ENCODE results near the gene TTC17. TPM values are rescaled to one million over a fixed set of nuclear protein-coding genes. Genes with fewer than 3 reads are reported as not detected.

Gene TTC17
- total and polyA plus RNA-seq, 2 of the 8 experiments (the other 6 are each of a cell fraction or from before 2014, with no cell fraction given) = 65.1 to 80.1 TPM

DNA sequence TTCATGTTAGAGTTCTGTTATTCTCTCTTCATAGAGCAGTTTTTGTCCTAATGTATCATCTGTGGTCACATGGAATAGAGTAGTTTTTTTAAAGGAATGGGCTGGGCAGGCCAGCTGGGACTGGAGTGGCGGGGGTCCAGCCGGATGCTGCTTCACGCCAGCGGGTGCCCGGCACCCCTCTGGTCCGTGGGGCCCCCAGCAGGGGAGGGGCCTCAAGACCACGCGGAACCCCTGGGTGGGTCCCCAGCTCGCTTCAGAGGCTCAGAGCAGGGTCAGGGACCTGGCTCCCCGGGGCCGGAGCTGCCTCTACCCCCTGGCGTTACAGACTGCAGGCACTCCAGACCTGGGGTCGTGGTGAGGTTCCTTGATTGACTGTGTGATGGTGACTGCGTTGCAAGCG lies 162.8 kb downstream of the TTC17 start:
- no peak overlapping the region for H2BK5ac ChIP-seq (ENCODE audit: low read depth, low read length)
- no peak overlapping the region for H2BK20ac ChIP-seq (ENCODE audit: low read length)
- no peak overlapping the region for H4K91ac ChIP-seq (replicated peaks; ENCODE audit: insufficient read length, low read length)
- no peaks in the 10 kb centered on the region for H3K23me2 ChIP-seq (ENCODE audit: low read depth, low read length)
- H3K14ac ChIP-seq (ENCODE audit: insufficient read length) = no peak overlapping the region
- no peak overlapping the region for H2BK12ac ChIP-seq (ENCODE audit: low read depth, low read length)
- H3K4me1 ChIP-seq (replicated peaks in 1 of 4; ENCODE audit: control insufficient read depth in 3 of 4, insufficient read depth in 4 of 4, low read length in 3 of 4) = no peaks in the 10 kb centered on the region; a peak in 1 of 7 replicates
- no peak overlapping the region for H2BK15ac ChIP-seq (ENCODE audit: low read length)
- no peak overlapping the region for H3K4me3 ChIP-seq (ENCODE audit: extremely low read depth in 1 of 4, insufficient read depth in 2 of 4, low read depth in 3 of 4, low read length in 4 of 4)
- no peak overlapping the region for H2AK5ac ChIP-seq (ENCODE audit: low read depth, low read length)
- no peaks in the 10 kb centered on the region for H3K79me1 ChIP-seq (ENCODE audit: low read depth, low read length)
- no peak overlapping the region for H2BK120ac ChIP-seq (replicated peaks; ENCODE audit: low read depth, low read length)
- H3K56ac ChIP-seq (replicated peaks; ENCODE audit: insufficient read length, low read depth, low read length) = no peak overlapping the region
- no peak overlapping the region for H4K8ac ChIP-seq (ENCODE audit: extremely low read depth, insufficient read depth, low read length)
- H3K4me2 ChIP-seq (ENCODE audit: insufficient read depth in 1 of 2, low read depth in 2 of 2, low read length in 2 of 2) = no peak overlapping the region
- ChIA-PET POLR2A (ENCODE audit: partially characterized antibody) (no interaction called here), CTCF (ENCODE audit: partially characterized antibody) (interaction anchor here (0.5 to 41.8 kb wide), 5 partner anchors 8 to 48 kb away, joined by 3 to 1064 read pairs (median 12); no protein-coding TSS in a partner anchor)
- no peak overlapping the region for H3K18ac ChIP-seq (ENCODE audit: extremely low read depth, low read length)
- no peak for TF ChIP-seq CHD1 (IDR thresholded peaks at IDR 0.05; ENCODE audit: low read depth, low read length)
- no peak for TF ChIP-seq EGR1 (IDR thresholded peaks at IDR 0.05; ENCODE audit: borderline replicate concordance, low read depth, low read length)
- TF ChIP-seq TCF12 (IDR thresholded peaks at IDR 0.05; ENCODE audit: low read depth, low read length) = no peak
- no peak for TF ChIP-seq EP300 (IDR thresholded peaks at IDR 0.05; ENCODE audit: borderline replicate concordance in 1 of 2, low read depth in 2 of 2, low read length in 2 of 2)
- no peak for TF ChIP-seq PHF8 (conservative IDR thresholded peaks at IDR 0.05; ENCODE audit: low read depth, low read length)
- TF ChIP-seq BRCA1 (IDR thresholded peaks at IDR 0.05; ENCODE audit: low read depth, low read length) = no peak
- no peak for TF ChIP-seq NANOG (IDR thresholded peaks at IDR 0.05; ENCODE audit: insufficient read depth, low read depth, low read length, poor library complexity, severe bottlenecking)
- TF ChIP-seq TAF1 (IDR thresholded peaks at IDR 0.05; ENCODE audit: low read depth, low read length) = no peak
- TF ChIP-seq KDM1A (IDR thresholded peaks at IDR 0.05; ENCODE audit: borderline replicate concordance, low read length) = no peak
- TF ChIP-seq KDM5A (IDR thresholded peaks at IDR 0.05; ENCODE audit: low read length) = no peak
- no peak for TF ChIP-seq GTF2F1 (IDR thresholded peaks at IDR 0.05; ENCODE audit: borderline replicate concordance, low read depth, low read length)
- no peak for TF ChIP-seq CBX5 (IDR thresholded peaks at IDR 0.05; ENCODE audit: low read depth, low read length)
- TF ChIP-seq, protein P1, sequence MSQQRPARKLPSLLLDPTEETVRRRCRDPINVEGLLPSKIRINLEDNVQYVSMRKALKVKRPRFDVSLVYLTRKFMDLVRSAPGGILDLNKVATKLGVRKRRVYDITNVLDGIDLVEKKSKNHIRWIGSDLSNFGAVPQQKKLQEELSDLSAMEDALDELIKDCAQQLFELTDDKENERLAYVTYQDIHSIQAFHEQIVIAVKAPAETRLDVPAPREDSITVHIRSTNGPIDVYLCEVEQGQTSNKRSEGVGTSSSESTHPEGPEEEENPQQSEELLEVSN (IDR thresholded peaks at IDR 0.05) = no peak
- TF ChIP-seq NRF1 (IDR thresholded peaks at IDR 0.05; ENCODE audit: low read depth, low read length) = no peak
- no peaks in the 10 kb centered on the region for H4K20me1 ChIP-seq (replicated peaks in 1 of 2; ENCODE audit: control insufficient read depth in 1 of 2, insufficient read depth in 2 of 2, low read length in 2 of 2)
- 92% methylated on average over 15 of the region's 15 CpGs; no CpG with 5 or more reads in 1 of the 2 experiments for WGBS, 2 experiments (ENCODE audit: extremely low coverage in 1 of 2, insufficient coverage in 1 of 2, insufficient read length in 1 of 2, insufficient replicate concordance in 2 of 2, low coverage in 1 of 2, low lambda C conversion rate in 2 of 2, missing lambda C conversion rate in 1 of 2)
- no peak overlapping the region for H4K5ac ChIP-seq (ENCODE audit: insufficient read length, low read depth, low read length)
- H3K23ac ChIP-seq (ENCODE audit: insufficient read length) = no peak overlapping the region
- DNase-seq (ENCODE audit: low read depth in 1 of 2, low spot score in 2 of 2) (no peak), FAIRE-seq (no peak)
- H3K27ac ChIP-seq (ENCODE audit: low read depth, low read length) = no peak overlapping the region
- no peaks in the 10 kb centered on the region for H3K79me2 ChIP-seq (ENCODE audit: control insufficient read depth in 1 of 2, insufficient read depth in 2 of 2, low read length in 2 of 2)
- no peak overlapping the region for H3K4ac ChIP-seq (replicated peaks; ENCODE audit: insufficient read length, low read depth, low read length)
- H3K36me3 ChIP-seq (ENCODE audit: control insufficient read depth in 2 of 4, insufficient read depth in 4 of 4, low read length in 3 of 4) = no peaks in the 10 kb centered on the region
- no peaks in the 10 kb centered on the region; a peak in 1 of 4 replicates for H3K9me3 ChIP-seq (ENCODE audit: insufficient read depth in 2 of 2, low read depth in 1 of 2, low read length in 1 of 2)
- no peaks in the 10 kb centered on the region for H3K27me3 ChIP-seq (replicated peaks in 1 of 4; ENCODE audit: control insufficient read depth in 3 of 4, extremely low read depth in 1 of 4, insufficient read depth in 3 of 4, low read length in 3 of 4)
- H2AFZ ChIP-seq (ENCODE audit: low read length) = no peak overlapping the region
- no peak overlapping the region for H3K9ac ChIP-seq (replicated peaks in 1 of 4; ENCODE audit: extremely low read depth in 1 of 4, low read depth in 3 of 4, low read length in 3 of 4)

Measured in H1 (cell line).